A673 (cell line): ENCODE results near the gene NEDD4L. TPM values are rescaled to one million over a fixed set of nuclear protein-coding genes. Genes with fewer than 3 reads are reported as not detected.

Experiments
- BruUV-seq: library from RNA; stranded (reverse); fragments of 400-500 nt; replicated peaks from 2 replicates; lab custom pipeline; 2021; lab: Mats Ljungman, UMichigan
- CTCF ChIA-PET: fragments of 300-600 bp; sonication (Branson Sonifier 250); formaldehyde crosslinking; loops from one replicate; lab custom pipeline; 2022; ENCODE audit warnings: antibody characterized with exemption; lab: Charles Lee
- POLR2A ChIA-PET: fragments of 300-600 bp; sonication (Branson Sonifier 250); formaldehyde crosslinking; loops from one replicate; lab custom pipeline; 2022; ENCODE audit warnings: antibody characterized with exemption; ENCODE audit not compliant: low non-redundant PET; lab: Charles Lee
- DNase-seq: peaks from one replicate; pipeline ENCODE4 v3.0.0-alpha.2; 2015; ENCODE audit warnings: low spot score
- H3K27ac ChIP-seq: fragments of 200-600 bp; sonication (generic); 2 replicates; pipeline ENCODE4 v1.5.1; 2016; ENCODE audit warnings: mixed run types, low read depth, mild to moderate bottlenecking, mixed read lengths, antibody characterized with exemption, low read length; ENCODE audit not compliant: poor library complexity, severe bottlenecking
- H3K27me3 ChIP-seq: fragments of 200-600 bp; sonication (generic); replicated peaks from 2 replicates; pipeline ENCODE4 v1.6.1; 2017; ENCODE audit warnings: mixed run types, low read depth, mild to moderate bottlenecking, mixed read lengths, antibody characterized with exemption, low read length; ENCODE audit not compliant: insufficient read depth, poor library complexity
- H3K36me3 ChIP-seq: fragments of 200-600 bp; sonication (generic); 2 replicates; pipeline ENCODE4 v1.6.1; 2016; ENCODE audit warnings: mixed run types, mild to moderate bottlenecking, mixed read lengths, antibody characterized with exemption, low read length; ENCODE audit not compliant: insufficient read depth, poor library complexity, severe bottlenecking
- H3K4me1 ChIP-seq: fragments of 200-600 bp; sonication (generic); 2 replicates; pipeline ENCODE4 v1.6.1; 2017; ENCODE audit warnings: mixed run types, mild to moderate bottlenecking, mixed read lengths, antibody characterized with exemption, low read length; ENCODE audit not compliant: insufficient read depth, poor library complexity, severe bottlenecking
- H3K4me3 ChIP-seq: fragments of 200-600 bp; sonication (generic); 2 replicates; pipeline ENCODE4 v1.5.1; 2016; ENCODE audit warnings: low read depth, mixed run types, mild to moderate bottlenecking, mixed read lengths, low read length; ENCODE audit not compliant: poor library complexity, severe bottlenecking
- H3K9me3 ChIP-seq: fragments of 200-600 bp; sonication (generic); 2 replicates; pipeline ENCODE4 v1.6.1; 2016; ENCODE audit warnings: mixed run types, low read depth, mild to moderate bottlenecking, mixed read lengths, antibody characterized with exemption, low read length; ENCODE audit not compliant: poor library complexity, severe bottlenecking
- EZH2 ChIP-seq: fragments of 200-600 bp; sonication (generic); IDR thresholded peaks from 2 replicates; pipeline ENCODE4 v1.6.1; 2017; ENCODE audit warnings: borderline replicate concordance, low read depth, mild to moderate bottlenecking, mixed read lengths, antibody characterized with exemption, low read length; ENCODE audit not compliant: poor library complexity, severe bottlenecking
- intact Hi-C: fragments of 100-400 bp; cut with micrococcal nuclease; formaldehyde crosslinking; loops from one replicate; pipeline ENCODE4 v1.10.0; 2022; ENCODE audit not compliant: unreplicated experiment
- total RNA-seq: library from RNA; stranded (reverse); gene quantifications from 2 replicates; pipeline ENCODE4 v1.2.3, GENCODE V29; 2021
- TF ChIP-seq, protein P1 (sequence below): fragments of 300-800, 200-600 bp; sonication (generic); conservative IDR thresholded peaks from 2 replicates; pipeline ENCODE4 v1.5.1; 2017; ENCODE audit warnings: low read depth, mild to moderate bottlenecking, antibody characterized with exemption, low read length, moderate library complexity, mixed read lengths

Gene NEDD4L
- total RNA-seq, 1 experiment from 2014 or later = 15.3 TPM

DNA sequence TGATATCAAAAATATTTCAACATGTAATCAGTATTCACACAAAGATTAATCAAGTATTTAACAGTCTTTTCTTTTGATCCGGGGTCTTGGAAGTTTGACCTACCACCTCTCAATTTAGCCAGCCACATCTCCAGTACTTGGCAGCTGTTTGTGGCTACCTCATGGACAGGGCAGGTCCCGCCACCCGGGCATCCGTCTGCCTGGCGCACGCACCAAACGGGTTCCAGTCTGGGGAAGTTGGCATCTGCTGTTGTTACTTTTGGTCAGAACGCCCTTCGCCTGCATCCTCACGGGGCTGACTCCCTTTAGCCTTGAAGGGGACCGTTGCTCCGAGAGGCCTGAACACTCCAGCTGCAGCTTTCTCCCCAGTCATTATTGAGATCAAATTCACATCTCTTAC is 81.7 kb downstream of the NEDD4L start:
- H3K36me3 ChIP-seq = no peaks in the 10 kb centered on the region
- intact Hi-C loops = loop anchor here (10.0 kb wide), 2 partner anchors 171 to 501 kb away; partner anchors contain the start of gene NARS1
- H3K4me1 ChIP-seq = no peaks in the 10 kb centered on the region
- no peak for DNase-seq
- H3K4me3 ChIP-seq = no peak overlapping the region
- no peak for TF ChIP-seq EZH2
- TF ChIP-seq, protein P1, sequence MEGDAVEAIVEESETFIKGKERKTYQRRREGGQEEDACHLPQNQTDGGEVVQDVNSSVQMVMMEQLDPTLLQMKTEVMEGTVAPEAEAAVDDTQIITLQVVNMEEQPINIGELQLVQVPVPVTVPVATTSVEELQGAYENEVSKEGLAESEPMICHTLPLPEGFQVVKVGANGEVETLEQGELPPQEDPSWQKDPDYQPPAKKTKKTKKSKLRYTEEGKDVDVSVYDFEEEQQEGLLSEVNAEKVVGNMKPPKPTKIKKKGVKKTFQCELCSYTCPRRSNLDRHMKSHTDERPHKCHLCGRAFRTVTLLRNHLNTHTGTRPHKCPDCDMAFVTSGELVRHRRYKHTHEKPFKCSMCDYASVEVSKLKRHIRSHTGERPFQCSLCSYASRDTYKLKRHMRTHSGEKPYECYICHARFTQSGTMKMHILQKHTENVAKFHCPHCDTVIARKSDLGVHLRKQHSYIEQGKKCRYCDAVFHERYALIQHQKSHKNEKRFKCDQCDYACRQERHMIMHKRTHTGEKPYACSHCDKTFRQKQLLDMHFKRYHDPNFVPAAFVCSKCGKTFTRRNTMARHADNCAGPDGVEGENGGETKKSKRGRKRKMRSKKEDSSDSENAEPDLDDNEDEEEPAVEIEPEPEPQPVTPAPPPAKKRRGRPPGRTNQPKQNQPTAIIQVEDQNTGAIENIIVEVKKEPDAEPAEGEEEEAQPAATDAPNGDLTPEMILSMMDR = no peak
- CTCF ChIA-PET = no interaction called here
- H3K9me3 ChIP-seq = no peaks in the 10 kb centered on the region
- POLR2A ChIA-PET = interaction anchor here (0.6 kb wide), 1 partner anchor 236 kb away, joined by 3 read pairs; no protein-coding TSS in a partner anchor
- no peak overlapping the region for H3K27ac ChIP-seq
- H3K27me3 ChIP-seq = no peaks in the 10 kb centered on the region
- BruUV-seq = no TSS peak

DNA sequence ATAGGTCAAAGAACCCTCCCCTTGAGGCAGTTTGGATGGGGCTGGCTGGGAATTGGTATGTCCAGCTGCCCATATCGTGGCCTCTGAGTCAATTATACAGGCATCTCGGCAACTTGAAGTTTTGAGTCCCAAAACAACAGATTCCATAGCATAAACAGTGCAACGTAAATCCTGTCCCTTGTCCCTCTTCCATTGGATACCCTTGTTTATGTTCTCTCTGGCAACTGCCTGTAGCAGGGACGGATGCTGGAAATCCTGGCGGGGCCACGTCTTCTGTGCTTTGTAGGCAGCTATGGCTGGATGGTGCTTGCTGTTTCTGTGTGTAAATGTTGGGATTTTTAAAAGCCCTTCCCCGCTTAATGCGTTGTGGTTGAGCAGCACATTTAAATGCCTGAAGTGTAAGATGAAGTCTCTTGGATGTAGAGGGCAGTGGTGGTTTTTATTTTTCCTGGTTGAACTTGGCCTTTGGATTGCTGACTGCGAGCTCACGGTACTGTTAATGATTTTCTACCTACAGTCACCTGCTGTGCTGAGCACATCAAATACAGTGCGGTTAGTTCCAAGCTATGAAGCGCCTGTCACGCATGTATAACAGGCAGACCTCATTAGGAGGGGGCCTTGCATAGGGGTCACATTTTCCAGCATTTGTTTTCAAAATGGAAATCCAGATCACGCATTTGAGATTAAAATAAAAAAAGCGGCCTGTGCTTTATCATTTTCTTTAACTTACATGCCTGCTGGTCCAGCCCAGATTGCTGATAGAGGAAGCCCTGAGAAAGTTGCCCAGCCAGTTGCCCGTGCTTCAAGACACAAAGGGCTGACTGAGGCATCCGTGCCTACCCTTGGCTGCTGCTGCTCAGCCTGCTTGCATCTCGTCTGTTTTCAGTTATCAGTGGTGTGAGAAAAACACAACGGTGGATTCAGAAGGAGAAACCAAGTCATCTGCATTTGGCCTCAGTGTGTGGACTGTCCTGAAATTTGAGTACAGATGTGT is 84.7 kb downstream of the NEDD4L start:
- H3K4me1 ChIP-seq = no peaks in the 10 kb centered on the region
- no peak for DNase-seq
- CTCF ChIA-PET = interaction anchor here (0.6 kb wide), 1 partner anchor 193 kb away, joined by 3 read pairs; no protein-coding TSS in a partner anchor
- POLR2A ChIA-PET = no interaction called here
- H3K27me3 ChIP-seq = peaks cover 25% of the 10 kb centered on the region
- intact Hi-C loops = loop anchor here (10.0 kb wide), 2 partner anchors 174 to 504 kb away; partner anchors contain the start of gene NARS1
- no peaks in the 10 kb centered on the region for H3K9me3 ChIP-seq
- no peak overlapping the region for H3K4me3 ChIP-seq
- TF ChIP-seq EZH2 = no peak
- TF ChIP-seq, protein P1 = no peak
- no peak overlapping the region for H3K27ac ChIP-seq
- BruUV-seq = no TSS peak
- no peaks in the 10 kb centered on the region for H3K36me3 ChIP-seq

DNA sequence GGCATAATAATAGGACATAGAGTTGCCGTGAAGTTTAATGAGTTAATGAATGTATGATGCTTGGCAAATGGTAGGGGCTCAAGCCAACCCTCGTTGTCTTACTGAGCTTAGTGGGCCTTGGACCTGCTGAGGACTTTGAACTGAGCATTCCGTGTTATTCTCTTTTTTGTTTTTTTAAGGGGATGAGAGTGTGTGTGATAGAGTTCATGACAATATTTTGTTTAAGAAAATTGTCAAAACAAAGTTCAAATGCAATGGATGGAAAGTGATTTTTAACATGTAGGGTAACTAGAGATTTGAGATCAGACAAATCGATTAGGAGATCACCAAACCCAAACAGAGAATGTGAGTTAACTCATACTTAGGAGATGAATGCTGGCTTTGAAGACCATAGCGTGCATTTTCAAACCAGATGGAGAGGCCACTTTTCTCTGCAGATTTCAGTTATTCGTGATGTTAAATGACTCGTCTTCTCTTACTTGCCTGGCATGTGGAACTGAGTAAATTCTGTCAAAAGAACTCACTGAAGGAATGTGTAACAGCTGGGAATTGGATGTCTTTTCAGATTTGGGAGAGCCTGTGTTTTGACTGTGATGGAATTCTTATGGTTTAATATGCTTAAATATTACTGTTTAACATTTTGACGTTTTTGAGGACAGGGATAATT is 88.7 kb downstream of the NEDD4L start:
- DNase-seq = no peak
- no peaks in the 10 kb centered on the region for H3K9me3 ChIP-seq
- BruUV-seq = no TSS peak
- TF ChIP-seq EZH2 = no peak
- TF ChIP-seq, protein P1 = no peak
- peaks cover 39% of the 10 kb centered on the region for H3K27me3 ChIP-seq
- peaks cover 17% of the 10 kb centered on the region for H3K4me1 ChIP-seq
- intact Hi-C loops = no loop called here
- H3K27ac ChIP-seq = no peak overlapping the region
- no peak overlapping the region for H3K4me3 ChIP-seq
- ChIA-PET POLR2A (no interaction called here), CTCF (no interaction called here)
- no peaks in the 10 kb centered on the region for H3K36me3 ChIP-seq
